Uterus (tissue), 2 donors: ENCODE measurements around the gene TCHP.

Source experiments
- CTCF ChIP-seq, 4 experiments: fragments of 200-600 bp in 2 of 4; fragments of 450-650 bp in 2 of 4; sonication (generic) in 2 of 4; IDR thresholded peaks; one replicate each; pipeline ENCODE4 v1.5.1; 2016 to 2019; ENCODE audit warnings: antibody characterized with exemption in 4 of 4, mild to moderate bottlenecking in 2 of 4, moderate library complexity in 1 of 4
- POLR2A ChIP-seq, 2 donors: fragments of 450-650 bp; IDR thresholded peaks; one replicate each; pipeline ENCODE4 v1.6.1; 2016; ENCODE audit warnings: antibody characterized with exemption in 2 of 2, mild to moderate bottlenecking in 1 of 2, moderate library complexity in 1 of 2

- TF ChIP-seq CTCF (IDR thresholded peaks at IDR 0.05) (no peak), POLR2A (IDR thresholded peaks at IDR 0.05) (no peak)
These were observed 3.0 kb upstream of the TCHP start for GRCh38 chr12:109897029-109897428.
